COLO829 (cell line): ENCODE measurements around the gene FAM78A.

ENCODE experiments used
- DNase-seq: peaks from one replicate; pipeline ENCODE4 v3.0.0; 2012; ENCODE audit warnings: low spot score

Gene FAM78A

DNA sequence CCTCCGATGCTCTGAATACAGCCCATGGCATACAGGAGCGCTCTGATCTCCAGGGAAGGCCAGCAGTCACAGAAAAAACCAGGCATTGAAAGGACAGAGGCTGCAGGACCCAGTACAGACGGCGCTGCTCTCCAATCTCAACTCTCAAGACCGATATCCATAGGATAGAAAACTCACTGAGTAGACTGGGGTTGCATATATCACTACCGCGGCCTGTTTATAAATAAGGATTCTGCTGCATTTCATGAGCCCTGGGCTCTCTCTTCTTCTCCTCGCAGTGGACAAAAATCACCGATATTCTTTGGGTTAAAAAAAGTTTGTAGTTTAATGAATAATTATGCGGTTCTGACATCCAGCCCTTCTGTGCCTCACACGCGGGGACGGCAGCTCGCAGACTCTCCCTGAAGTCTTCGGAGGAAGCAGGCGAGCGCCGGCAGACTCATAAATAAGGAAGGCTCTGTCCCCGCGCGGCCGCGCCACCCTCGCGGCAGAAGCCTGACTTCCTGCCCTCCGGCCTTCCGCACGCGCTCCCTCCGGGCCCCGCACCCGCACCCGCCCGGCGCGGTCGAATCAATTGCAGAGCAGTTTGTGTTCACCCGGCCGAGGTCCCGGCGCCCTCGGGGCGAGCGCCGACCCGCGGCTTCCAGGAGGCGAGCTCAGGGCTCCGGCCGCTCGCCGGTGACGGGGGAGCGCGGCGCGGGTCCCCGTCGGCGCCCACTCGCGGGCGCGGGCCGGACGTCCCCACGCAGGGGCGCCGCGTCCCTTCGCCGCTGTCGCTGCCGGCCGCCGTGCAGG, at the start of gene FAM78A:
TSS of gene FAM78A (minus strand) at position 417 of the 795 bp plus-strand sequence. CDS start at position 86, 331 bp downstream.
- DNase-seq = no peak

DNA sequence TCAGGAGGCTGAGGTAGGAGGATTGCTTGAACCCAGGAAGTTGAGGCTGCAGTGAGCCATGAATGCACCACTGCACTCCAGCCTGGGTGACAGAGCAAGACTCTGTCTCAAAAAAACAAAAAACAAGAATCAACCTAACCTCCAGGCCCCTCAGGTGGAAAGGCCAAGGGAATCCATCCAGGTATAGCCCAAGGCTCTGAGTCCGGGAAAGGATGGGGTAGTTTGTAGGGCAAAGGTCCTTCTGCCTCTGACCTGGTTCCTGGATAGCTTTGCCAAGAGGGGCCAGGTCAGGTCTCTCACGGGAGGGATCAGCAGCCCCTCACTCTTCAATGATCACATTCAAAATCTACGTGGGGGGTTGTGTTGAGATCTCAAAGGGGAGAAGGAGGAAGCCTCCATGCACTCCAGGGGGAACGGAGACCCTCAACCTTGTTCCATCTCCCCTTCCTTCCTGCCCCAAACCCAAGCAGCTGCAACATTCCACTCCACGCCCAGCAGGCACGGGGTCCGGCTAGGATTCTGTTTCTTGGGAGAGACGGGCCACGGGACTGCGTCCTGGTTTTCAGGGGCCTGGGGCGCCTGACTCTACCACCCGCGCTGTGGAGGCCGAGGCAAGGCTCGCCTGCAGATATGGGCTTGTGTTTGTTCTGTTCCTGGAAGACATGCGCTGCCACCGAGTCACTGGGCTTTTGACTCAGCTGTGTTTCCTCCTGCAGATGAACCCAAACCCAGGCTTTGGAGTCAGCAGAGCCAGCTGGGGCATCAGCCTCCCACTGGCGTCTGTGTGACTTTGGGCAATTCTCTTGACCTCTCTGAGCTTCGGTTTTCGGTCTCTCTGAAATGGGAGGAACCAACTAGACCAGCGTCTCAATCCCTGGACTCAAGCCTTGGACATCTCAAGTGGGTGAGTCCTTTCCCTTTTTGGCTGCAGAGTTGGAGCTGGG, 48.7 kb upstream of the FAM78A start:
- no peak for DNase-seq

DNA sequence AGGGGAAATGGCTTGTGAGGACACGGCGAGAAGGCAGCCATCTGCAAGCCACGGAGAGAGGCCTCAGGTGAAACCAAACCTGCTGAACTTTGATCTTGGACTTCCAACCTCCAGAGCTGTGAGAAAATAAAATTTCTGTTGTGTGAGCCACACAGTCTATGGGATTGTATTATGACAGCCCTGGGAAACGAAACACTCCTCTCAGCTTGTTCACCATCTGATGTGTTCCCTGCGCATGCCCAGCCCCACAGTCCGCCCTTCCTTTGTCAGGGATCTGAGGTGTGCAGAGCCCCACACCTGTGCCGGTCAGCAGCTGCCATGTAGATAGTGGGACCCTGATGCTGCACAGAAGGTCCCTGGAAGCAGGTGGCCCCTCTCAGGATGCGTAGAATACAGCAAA, 47.3 kb upstream of the FAM78A start:
- DNase-seq = no peak

GRCh38 chr9:131320031-131320685, 43.8 kb upstream of the FAM78A start:
- no peak for DNase-seq

DNA sequence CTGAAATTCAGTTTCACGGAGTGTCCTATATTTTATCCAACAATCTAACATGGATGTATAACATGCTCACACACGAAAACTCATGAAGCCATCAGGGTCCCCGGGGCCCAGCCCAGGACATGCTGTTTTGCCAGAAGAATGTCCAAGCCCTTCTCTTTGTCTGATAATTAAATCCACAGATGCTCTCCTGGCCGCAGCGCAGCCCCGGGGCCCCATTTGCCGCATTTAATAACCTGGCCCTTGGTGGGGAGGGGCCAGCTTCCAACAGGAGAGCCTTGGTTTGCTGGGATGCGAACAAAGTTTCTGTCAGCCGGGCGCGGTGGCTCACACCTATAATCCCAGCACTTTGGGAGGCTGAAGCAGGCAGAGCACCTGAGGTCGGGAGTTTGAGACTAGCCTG, 43.2 kb upstream of the FAM78A start:
- no peak for DNase-seq

DNA sequence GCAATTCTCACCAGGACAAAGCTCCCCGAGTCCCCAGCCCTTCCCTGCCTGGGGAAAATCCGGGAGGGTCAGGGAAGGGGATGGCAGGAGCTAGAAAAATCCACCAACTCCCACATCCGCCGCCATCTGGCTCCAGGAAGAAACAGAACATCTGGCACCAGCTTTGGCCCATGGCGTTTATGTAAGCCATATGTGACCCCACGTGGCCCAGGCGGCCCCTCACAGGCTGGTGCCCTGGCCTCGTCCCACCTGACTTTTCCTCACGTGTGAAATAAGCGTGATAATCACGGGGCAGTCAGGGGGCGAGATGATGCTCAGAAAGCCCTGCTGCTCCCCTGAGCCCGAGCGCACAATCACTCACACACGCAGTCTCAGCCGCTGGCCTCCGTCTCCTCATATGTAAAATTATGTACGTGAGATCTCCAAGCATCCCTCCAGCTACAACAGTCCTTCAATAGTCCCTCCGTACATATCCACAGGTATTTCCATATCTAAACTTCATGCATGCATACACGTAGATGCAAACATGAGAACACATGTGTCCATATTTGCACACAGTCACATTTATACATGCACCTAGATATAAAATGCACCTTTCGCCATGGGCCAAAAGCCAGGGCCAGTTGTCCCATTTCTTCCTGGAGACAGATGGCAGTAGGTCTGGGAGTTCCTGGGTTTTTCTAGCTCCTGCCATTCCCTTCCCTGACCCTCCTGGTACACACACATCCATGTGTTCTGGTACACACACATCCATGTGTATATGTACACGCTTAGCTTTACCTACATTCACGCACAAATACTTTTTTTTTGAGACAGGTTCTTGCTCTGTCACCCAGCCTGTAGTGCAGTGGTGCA, 42.1 kb upstream of the FAM78A start:
- no peak for DNase-seq

- DNase-seq = no peak
Observed at GRCh38 chr9:131312822-131313770, 36.8 kb upstream of the FAM78A start.

GRCh38 chr9:131312246-131312645, 35.9 kb upstream of the FAM78A start:
- no peak for DNase-seq

GRCh38 chr9:131310833-131311554, 34.7 kb upstream of the FAM78A start:
- DNase-seq = no peak

DNA sequence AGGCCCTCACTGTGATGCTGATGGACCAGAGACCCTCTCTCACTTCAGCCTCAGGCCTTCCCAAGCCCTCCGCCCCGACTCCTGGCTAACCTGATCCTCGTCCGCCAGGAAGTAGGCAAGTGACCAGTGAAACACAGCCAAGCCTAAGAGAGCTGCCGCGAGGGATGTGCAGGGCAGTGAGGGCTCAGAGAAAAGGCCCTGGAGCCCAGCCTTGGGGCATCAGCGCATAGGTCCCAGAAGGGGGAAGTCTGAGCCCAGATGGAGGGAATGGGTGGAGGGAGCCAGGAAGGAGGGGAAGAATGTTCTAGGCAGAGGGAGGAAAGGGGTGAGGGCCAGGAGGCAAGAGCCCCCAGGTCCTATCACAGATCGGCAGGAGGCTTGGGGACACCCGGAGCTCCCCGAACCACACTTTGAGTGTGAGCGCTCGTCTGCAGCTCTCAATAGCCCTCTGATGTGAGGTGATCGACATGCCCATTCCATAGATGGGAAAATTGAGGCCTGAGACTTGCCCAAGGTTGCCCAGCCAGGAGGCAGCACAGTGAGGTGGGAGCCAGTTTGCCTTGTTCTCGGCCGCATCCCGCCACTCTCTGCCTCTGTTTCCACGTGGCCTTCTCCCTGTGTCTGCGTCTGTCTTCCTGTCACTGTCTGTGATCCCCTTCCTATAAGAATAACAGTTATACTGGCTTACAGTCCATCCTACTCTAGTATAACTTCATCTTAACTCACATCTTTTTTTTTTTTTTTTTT, 33.4 kb upstream of the FAM78A start:
- no peak for DNase-seq

DNA sequence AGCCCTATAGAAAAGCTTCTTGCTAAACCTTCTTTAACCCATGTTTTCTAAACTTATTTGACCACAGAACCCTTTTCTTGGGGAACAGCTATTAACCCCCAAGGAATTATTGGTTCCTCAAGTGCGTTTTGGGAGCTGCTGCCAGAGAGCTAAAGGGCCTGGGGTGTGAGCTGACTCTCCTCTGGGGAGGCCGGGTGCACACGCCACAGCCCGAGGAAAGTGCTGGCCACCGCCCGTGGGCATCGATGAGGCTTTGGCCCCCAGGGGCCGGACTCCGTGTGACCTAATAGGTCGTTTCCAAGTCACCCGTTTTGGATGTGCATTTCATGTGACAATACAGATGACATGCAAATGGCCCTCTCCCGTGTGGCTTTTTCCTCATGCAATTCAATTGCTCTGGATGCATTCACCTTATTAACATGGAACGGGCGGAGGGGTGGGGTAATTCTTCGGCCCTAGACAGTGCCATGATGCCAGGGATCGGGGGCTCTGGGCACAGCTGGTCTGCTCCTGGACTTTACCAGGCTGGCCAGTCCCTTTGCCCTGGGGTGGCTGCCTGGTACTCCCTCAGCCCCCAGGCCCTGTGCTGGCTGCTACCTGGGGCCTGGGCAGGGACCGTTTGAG, 32.7 kb upstream of the FAM78A start:
- DNase-seq = no peak

DNA sequence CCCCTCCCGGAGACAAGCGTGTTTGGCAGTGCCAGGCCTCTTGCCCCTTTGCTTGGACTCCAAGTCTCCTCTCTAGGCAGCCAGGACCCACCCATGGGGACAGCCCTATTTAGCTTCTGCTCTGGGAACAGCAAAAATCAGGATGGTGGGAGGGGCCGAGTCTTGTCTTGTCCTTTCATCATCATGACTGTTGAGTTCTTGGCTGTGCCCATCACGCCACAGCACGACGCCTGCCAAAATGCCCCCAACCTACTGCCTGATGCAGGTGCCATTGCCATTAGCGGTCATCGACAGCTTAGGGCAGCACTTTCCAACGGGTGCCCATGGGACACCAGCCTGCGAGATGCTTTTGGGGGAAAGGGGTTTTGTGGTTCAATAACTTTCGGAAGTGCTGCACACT, 32.1 kb upstream of the FAM78A start:
- DNase-seq = no peak

GRCh38 chr9:131307974-131308373, 31.7 kb upstream of the FAM78A start:
- DNase-seq = no peak

GRCh38 chr9:131306397-131307004, 30.2 kb upstream of the FAM78A start:
- DNase-seq = no peak

DNA sequence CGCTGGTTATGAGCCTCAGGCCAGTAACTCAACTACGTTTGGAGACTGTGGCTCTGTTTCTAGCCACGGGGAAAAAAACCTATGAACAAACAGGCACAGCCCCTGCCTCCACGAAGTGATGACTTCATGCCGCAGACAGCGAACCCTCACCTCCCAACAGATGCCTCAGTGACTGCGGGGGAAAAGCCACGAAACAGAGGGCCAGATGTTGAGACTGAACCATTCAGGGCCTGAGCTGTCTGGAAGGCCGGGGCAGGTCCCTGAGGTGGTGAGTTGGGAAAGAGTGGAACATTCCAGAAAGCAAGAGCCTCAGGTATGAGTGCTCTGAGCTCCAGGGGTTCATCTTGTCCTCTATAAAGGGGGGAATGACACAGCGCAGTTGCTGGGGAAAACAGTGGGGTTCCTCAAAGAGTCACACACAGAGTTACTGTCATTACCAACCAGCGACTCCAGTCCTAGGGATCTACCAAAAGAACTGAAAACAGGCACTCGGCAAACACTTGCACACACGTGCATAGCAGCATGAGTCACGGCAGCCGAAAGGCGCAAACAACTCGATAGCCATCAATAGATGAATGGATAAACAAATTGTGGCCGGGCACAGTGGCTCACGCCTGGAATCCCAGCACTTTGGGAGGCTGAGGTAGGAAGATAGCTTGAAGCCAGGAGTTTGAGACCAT, 28.5 kb upstream of the FAM78A start:
- DNase-seq = no peak

GRCh38 chr9:131303381-131304321, 27.3 kb upstream of the FAM78A start:
- DNase-seq = no peak
